ENCODE measurements around the gene UBAP2.
A peak's percentile ranks its signal among the peaks of the same experiment; 100 is the strongest.

Gene UBAP2

GRCh38 chr9:34048727-34049629, at the start of gene UBAP2:
TSS of gene UBAP2 (minus strand) at chr9:34048887. CDS start at chr9:34017148, 31,739 bp downstream.
- DNase-seq: peak; percentile 98

DNA sequence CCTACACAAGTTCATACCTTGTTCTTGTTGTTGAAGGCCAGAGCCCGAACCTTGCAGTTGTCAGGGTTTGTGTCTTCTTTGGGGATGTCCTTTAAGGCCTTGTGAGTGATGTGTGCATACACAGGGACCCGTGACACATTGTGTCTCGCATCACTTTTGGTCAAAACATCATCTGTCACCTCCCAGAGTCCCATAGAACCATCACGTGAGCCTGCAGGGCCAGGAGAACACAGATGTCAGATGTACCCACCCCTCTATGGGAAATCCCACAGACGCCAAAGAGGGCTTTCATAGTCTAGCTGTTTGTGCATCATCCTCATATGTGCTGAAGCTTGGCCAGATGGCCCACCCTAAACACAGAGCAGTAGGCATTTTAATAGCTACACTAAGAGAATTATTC, 49.6 kb upstream of the UBAP2 start:
- no peak for DNase-seq

- DNase-seq: no peak
Measured at GRCh38 chr9:34097865-34098264, 49.2 kb upstream of the UBAP2 start.

DNA sequence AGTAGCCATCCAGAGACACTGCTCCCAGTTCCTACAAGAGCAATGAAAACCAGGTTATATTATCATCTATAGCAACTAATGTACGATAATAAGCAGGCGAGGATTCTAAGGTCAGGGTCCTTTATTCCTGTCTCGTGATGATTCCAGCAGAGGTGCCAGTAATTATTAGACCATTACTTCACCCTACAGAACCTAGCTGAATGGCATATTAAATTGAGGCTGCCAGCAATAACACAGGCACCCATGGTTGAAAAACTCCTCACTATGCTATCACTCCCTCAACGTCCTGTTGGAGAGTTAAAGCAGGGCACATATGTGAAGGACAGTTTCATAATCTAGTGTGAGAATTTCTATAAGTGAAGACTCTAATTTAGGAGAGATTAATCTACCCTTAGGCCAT, 48.1 kb upstream of the UBAP2 start:
- DNase-seq: no peak

DNA sequence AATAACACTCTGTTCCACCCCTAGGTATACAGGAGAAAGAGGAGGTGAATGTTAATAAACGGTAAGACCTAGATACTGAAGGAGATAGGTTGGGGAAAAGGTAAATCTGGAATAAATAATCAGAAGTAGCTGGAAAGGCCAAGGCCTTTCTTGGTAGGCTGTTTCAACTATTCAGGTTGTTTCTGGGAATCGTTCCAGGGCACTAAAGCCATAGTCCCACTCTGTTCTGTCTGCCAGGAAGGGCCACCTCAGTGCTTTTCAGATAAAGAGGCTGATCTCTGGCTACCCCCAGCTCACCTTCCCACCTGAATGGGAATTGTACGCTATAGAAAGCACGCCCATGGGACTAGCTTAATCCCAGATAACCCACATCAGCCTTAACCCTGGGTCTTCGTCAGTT, 44.9 kb upstream of the UBAP2 start:
- DNase-seq: no peak

- no peak for DNase-seq
Measured at GRCh38 chr9:34089311-34089710, 40.6 kb upstream of the UBAP2 start.

- no peak for DNase-seq
Measured at GRCh38 chr9:34087370-34087769, 38.7 kb upstream of the UBAP2 start.

DNA sequence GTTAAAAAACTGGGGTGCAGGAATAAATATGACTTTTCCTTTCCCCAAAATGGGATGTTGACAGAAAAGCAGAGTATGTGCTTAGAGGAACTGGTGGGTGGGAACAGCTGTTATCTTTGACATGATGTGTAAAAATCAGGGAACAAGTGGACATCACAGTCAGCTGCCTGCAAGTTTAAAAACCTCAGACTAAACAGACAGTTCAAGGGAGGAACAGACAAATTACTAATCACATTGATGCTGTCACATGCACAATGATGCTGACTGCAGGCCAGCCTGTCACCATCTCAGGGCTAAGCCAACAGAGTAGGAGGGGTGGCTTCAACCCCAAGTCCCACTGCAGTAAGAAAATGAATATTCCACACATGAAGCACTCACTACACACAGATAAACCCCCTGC, 38.2 kb upstream of the UBAP2 start:
- DNase-seq: no peak

- peak; percentile 35 for DNase-seq
Measured at GRCh38 chr9:34085581-34086500, 37.2 kb upstream of the UBAP2 start.

GRCh38 chr9:34084562-34084961, 35.9 kb upstream of the UBAP2 start:
- peak; percentile 71 for DNase-seq

DNA sequence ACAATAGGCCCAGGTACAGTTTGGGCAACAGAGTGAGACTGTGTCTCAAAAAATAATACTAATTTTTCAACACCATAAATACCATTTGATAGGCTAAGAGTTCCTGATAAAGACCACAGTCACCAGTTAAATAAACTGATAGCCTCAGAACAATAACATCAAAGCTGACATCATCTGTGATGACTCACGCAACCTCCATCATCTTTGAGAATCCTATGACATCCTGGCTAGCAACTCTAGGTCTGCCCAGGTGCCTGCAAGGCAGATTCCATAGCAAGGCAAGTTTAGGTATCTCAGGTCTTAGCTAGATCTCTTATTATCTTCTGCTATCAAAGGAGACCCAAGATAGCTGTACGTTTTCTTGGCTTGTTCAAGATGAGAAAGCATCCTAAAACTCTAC, 30.5 kb upstream of the UBAP2 start:
- no peak for DNase-seq

- DNase-seq: no peak
Measured at GRCh38 chr9:34072868-34073590, 24.3 kb upstream of the UBAP2 start.

DNA sequence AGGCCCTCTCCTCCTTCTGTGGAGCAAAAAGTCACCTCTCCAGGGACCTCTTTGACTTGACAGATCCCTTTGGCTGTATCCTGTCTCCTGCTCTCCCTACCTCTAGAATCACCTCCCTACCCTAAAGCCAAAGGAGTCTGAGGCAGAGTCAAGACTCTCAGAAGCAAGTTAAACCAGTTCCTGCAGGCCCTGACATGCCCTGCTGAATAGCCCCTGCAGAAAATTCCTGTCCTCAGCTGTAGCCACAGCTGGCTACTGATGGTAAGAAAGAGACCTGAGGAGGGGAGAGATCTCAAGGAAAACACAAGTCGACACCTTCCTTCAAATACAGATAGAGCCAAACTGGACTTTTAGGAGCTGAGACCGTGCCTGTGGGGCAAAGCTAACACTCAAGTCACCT, 23.7 kb upstream of the UBAP2 start:
- DNase-seq: no peak

GRCh38 chr9:34070606-34071324, 22.1 kb upstream of the UBAP2 start:
- peak; percentile 26 for DNase-seq

DNA sequence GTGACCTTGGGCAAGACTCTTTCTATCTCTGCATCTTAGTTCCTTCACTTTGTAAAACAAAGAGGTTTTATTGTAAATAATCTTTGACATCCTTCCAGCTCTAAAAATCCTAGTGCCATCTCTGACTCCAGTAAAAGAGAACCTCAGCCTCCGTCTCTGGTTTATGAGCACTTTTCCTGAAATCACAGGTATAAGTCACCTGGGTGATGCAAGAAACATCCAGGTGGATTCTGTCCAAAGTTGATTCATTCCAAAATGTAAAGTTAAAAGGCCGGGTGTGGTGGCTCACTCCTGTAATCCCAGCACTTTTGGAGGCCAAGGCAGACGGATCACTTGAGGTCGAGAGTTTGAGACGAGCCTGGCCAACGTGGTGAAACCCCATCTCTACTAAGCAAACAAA, 21.1 kb upstream of the UBAP2 start:
- DNase-seq: no peak

- no peak for DNase-seq
Measured at GRCh38 chr9:34065541-34065940, 16.9 kb upstream of the UBAP2 start.

DNA sequence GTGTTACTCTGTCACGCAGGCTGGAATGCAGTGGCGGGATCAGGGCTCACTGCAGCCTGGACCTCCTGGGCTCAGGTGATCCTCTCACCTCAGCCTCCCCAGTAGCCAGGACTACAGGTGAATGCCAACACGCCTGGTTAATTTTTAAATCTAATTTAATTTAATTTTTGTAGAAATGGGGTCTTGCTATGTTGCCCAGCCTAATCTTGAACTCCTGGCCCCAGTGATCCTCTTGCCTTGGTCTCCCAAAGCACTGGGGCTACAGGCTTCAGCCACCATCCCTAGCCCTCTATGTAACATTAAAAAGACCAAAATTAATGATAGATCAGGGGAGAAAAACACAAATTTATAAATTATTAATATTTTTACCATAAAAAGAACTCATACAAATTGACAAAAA, 11.3 kb upstream of the UBAP2 start:
- DNase-seq: no peak

- DNase-seq: no peak
Measured at GRCh38 chr9:34059281-34059680, 10.6 kb upstream of the UBAP2 start.

DNA sequence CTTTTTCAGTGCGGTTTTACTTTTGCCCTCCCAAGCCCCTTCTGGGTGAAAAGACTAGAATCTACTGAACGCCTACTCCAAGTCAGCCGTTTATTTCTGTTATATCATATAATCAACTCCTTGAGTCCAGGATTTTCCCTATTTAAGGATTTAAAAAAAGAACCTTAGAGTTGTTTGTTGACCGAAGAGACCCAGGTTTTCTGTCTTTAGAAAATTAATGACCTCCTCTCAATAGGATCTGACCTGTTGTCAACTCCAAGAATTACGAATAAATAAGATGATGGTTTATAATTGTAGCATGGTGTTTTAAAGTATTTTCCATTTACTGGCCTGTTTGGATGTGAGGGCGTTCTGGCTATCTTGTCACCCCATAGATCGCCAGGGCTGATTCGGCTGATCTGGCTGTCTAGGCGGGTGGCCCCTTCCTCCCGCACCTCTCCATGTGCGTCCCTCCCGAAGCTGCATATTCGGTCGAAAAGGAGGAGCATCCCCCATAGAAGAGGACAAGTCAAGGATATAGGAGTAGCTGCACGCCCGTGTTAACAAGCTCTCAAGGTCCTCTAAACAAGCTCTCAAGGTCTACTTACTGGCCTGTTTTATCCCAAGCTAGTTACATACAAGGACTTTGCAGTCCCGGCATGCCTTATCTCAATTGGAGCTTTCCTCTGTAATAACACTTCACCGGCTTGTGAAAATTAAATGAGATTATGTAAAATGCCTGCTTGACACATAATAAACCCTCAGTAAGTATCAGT, 1.1 kb upstream of the UBAP2 start:
- no peak for DNase-seq

DNA sequence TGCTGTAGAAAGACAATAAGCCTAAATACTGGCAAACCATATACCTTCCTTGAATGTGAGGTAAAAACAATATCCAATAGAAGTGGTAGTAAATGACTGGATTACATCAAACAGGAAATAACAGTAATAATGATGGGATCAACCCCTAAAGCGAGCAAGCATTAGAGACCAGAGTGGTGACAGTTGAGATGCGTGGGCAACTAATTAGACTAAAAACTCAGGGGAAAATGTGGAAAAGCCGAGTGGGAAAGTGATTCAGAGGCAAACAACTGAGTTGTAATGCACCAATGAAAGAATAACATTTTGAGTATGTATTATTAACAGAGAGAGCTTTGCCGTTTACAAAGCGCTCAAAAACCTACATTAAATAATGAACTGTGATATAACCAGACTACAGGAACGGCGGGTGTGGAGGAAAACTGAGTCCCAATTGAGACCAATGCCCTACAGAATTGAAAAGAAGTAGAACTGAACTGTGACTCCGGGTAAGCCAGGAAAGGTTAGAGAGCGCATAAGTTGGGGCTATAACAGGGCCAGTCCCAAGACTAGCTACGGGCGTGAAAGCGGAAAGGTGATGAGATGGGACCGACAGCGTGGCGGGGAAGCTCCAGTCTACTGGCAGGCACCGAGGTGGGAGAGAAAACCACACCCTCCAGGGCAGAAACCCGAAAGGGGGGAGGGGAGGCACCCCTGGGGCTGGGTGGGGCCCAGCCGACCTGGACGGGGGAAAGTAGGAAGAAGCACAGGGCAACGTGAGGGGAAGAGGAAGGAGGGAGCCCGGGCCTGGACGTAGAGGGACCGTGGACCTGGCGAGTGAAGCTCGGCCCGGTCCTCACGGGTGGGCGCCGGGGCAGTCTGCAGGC, 592 bp downstream of the UBAP2 start:
- DNase-seq: peak; percentile 60
